ENCODE measurements around the gene NUP153.

DNA sequence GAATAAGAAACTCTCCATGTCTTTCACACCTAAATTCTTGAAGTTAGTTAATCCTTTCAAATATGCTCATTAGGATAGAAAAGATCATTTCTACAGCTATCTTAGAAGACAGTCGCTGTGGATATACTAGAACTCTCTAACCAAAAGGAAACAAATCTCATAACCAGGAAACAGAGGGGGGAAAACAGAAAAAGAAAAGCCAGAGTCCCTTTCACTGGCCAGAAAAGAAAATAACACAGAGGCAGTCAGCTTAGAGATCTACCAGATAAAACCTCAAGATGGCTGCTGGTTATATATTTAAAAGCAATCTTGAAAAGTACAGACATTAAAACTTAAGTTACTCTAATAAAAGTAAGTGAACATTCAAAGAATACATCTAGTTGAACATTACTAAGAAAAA is 19.6 kb downstream of the NUP153 start:
- TF ChIP-seq, protein P1, sequence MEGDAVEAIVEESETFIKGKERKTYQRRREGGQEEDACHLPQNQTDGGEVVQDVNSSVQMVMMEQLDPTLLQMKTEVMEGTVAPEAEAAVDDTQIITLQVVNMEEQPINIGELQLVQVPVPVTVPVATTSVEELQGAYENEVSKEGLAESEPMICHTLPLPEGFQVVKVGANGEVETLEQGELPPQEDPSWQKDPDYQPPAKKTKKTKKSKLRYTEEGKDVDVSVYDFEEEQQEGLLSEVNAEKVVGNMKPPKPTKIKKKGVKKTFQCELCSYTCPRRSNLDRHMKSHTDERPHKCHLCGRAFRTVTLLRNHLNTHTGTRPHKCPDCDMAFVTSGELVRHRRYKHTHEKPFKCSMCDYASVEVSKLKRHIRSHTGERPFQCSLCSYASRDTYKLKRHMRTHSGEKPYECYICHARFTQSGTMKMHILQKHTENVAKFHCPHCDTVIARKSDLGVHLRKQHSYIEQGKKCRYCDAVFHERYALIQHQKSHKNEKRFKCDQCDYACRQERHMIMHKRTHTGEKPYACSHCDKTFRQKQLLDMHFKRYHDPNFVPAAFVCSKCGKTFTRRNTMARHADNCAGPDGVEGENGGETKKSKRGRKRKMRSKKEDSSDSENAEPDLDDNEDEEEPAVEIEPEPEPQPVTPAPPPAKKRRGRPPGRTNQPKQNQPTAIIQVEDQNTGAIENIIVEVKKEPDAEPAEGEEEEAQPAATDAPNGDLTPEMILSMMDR (IDR thresholded peaks at IDR 0.05): no peak
- no peak for TF ChIP-seq POLR2A (IDR thresholded peaks at IDR 0.05)
- no peak for TF ChIP-seq EP300 (IDR thresholded peaks at IDR 0.05)
- TF ChIP-seq POLR2AphosphoS5 (IDR thresholded peaks at IDR 0.05): no peak

All from sigmoid colon (tissue), 4 donors.